H9 (cell line): ENCODE results near the gene C19orf53. TPM values are rescaled to one million over a fixed set of nuclear protein-coding genes. Genes with fewer than 3 reads are reported as not detected.

Source experiments
- DNase-seq: peaks from one replicate; pipeline ENCODE4 v3.0.0-alpha.2; 2017
- H2AFZ ChIP-seq: one replicate; pipeline ENCODE4 v1.6.1; 2013; ENCODE audit warnings: mild to moderate bottlenecking, low read length, control low read depth, moderate library complexity
- H2AK5ac ChIP-seq: 2 replicates; pipeline ENCODE4 v1.6.1; 2013; ENCODE audit warnings: low read length, control low read depth, mixed read lengths; ENCODE audit not compliant: insufficient read length
- H2BK120ac ChIP-seq: one replicate; pipeline ENCODE4 v1.6.1; 2013; ENCODE audit warnings: low read depth, mild to moderate bottlenecking, low read length, control low read depth, inconsistent platforms; ENCODE audit not compliant: poor library complexity, severe bottlenecking
- H2BK12ac ChIP-seq: 2 replicates; pipeline ENCODE4 v1.6.1; 2013; ENCODE audit warnings: low read length, control low read depth, mixed read lengths, low read depth; ENCODE audit not compliant: insufficient read length
- H2BK15ac ChIP-seq: 2 replicates; pipeline ENCODE4 v1.6.1; 2013; ENCODE audit warnings: low read depth, low read length, control low read depth
- H2BK20ac ChIP-seq: one replicate; pipeline ENCODE4 v1.6.1; 2013; ENCODE audit warnings: low read depth, mild to moderate bottlenecking, low read length, control low read depth, inconsistent platforms; ENCODE audit not compliant: poor library complexity, severe bottlenecking
- H2BK5ac ChIP-seq: 2 replicates; pipeline ENCODE4 v1.6.1; 2013; ENCODE audit warnings: low read length, control low read depth, mixed read lengths; ENCODE audit not compliant: insufficient read length
- H3K14ac ChIP-seq: 2 replicates; pipeline ENCODE4 v1.6.1; 2013; ENCODE audit warnings: low read length, control low read depth; ENCODE audit not compliant: insufficient read depth
- H3K18ac ChIP-seq: 2 replicates; pipeline ENCODE4 v1.6.1; 2013; ENCODE audit warnings: low read depth, mild to moderate bottlenecking, mixed read lengths, low read length, control low read depth; ENCODE audit not compliant: insufficient read length
- H3K23ac ChIP-seq: 2 replicates; pipeline ENCODE4 v1.6.1; 2013; ENCODE audit warnings: low read length, control low read depth, mixed read lengths, low read depth; ENCODE audit not compliant: insufficient read length
- H3K23me2 ChIP-seq: 2 replicates; pipeline ENCODE4 v1.6.1; 2013; ENCODE audit warnings: low read depth, mild to moderate bottlenecking, mixed read lengths, low read length, control low read depth; ENCODE audit not compliant: insufficient read length, poor library complexity, severe bottlenecking
- H3K27ac ChIP-seq: 2 replicates; pipeline ENCODE4 v1.5.1; 2013; ENCODE audit warnings: low read length, control low read depth, mixed read lengths, low read depth; ENCODE audit not compliant: insufficient read length
- H3K27me3 ChIP-seq: 2 replicates; pipeline ENCODE4 v1.6.1; 2013; ENCODE audit warnings: low read length, control low read depth, inconsistent platforms; ENCODE audit not compliant: insufficient read depth
- H3K4ac ChIP-seq: 2 replicates; pipeline ENCODE4 v1.6.1; 2013; ENCODE audit warnings: low read depth, mild to moderate bottlenecking, control low read depth, inconsistent platforms, low read length, moderate library complexity
- H3K4me1 ChIP-seq: 2 replicates; pipeline ENCODE4 v1.6.1; 2013; ENCODE audit warnings: low read length, control low read depth, inconsistent platforms; ENCODE audit not compliant: insufficient read depth
- H3K4me2 ChIP-seq: 2 replicates; pipeline ENCODE4 v1.6.1; 2013; ENCODE audit warnings: low read length, control low read depth, mixed read lengths; ENCODE audit not compliant: insufficient read length, insufficient read depth
- H3K56ac ChIP-seq: 2 replicates; pipeline ENCODE4 v1.6.1; 2013; ENCODE audit warnings: low read depth, mild to moderate bottlenecking, mixed read lengths, low read length, control low read depth; ENCODE audit not compliant: insufficient read length
- H3K79me1 ChIP-seq: 2 replicates; pipeline ENCODE4 v1.6.1; 2013; ENCODE audit warnings: low read depth, mild to moderate bottlenecking, moderate library complexity, low read length, control low read depth, inconsistent platforms; ENCODE audit not compliant: insufficient read depth, poor library complexity, severe bottlenecking
- H3K79me2 ChIP-seq: 2 replicates; pipeline ENCODE4 v1.6.1; 2013; ENCODE audit warnings: low read length, control low read depth, inconsistent platforms; ENCODE audit not compliant: insufficient read depth
- H3K9ac ChIP-seq: 2 replicates; pipeline ENCODE4 v1.6.1; 2013; ENCODE audit warnings: low read length, control low read depth, mixed read lengths; ENCODE audit not compliant: insufficient read length; ENCODE audit errors: extremely low read depth
- H3K9me3 ChIP-seq: one replicate; pipeline ENCODE4 v1.6.1; 2013; ENCODE audit warnings: low read depth, low read length, inconsistent platforms; ENCODE audit not compliant: control insufficient read depth
- H3T11ph ChIP-seq: one replicate; pipeline ENCODE4 v1.6.1; 2013; ENCODE audit warnings: mild to moderate bottlenecking, low read length, control low read depth, inconsistent platforms
- H4K20me1 ChIP-seq: one replicate; pipeline ENCODE4 v1.6.1; 2013; ENCODE audit not compliant: control insufficient read depth, insufficient read length, insufficient read depth
- H4K5ac ChIP-seq: 2 replicates; pipeline ENCODE4 v1.6.1; 2013; ENCODE audit warnings: low read depth, mild to moderate bottlenecking, mixed read lengths, low read length, control low read depth; ENCODE audit not compliant: insufficient read length
- H4K8ac ChIP-seq: replicated peaks from 2 replicates; pipeline ENCODE4 v1.6.1; 2013; ENCODE audit warnings: low read length, control low read depth, mixed read lengths, low read depth; ENCODE audit not compliant: insufficient read length
- H4K91ac ChIP-seq: 2 replicates; pipeline ENCODE4 v1.6.1; 2013; ENCODE audit warnings: low read depth, mild to moderate bottlenecking, moderate library complexity, mixed read lengths, low read length, control low read depth; ENCODE audit not compliant: insufficient read length
- H3K27ac Mint-ChIP-seq, 3 experiments: 2 replicates in 2 of 3; 3 replicates in 1 of 3; pipeline ENCODE4 v1.8.0; 2020 to 2021; ENCODE audit warnings: mixed read lengths in 3 of 3, mild to moderate bottlenecking in 1 of 3, moderate library complexity in 1 of 3
- H3K27me3 Mint-ChIP-seq: 2 replicates; pipeline ENCODE4 v1.8.0; 2021; ENCODE audit warnings: low read depth, mild to moderate bottlenecking, moderate library complexity, mixed read lengths
- H3K36me3 Mint-ChIP-seq, 3 experiments: 2 replicates in 2 of 3; 3 replicates in 1 of 3; pipeline ENCODE4 v1.8.0; 2020 to 2021; ENCODE audit warnings: low read depth in 3 of 3, mixed read lengths in 3 of 3; ENCODE audit not compliant: insufficient read depth in 1 of 3
- H3K4me1 Mint-ChIP-seq, 2 experiments: 2 replicates each; pipeline ENCODE4 v1.8.0; 2020; ENCODE audit warnings: mixed read lengths in 2 of 2
- H3K4me3 Mint-ChIP-seq, 2 experiments: 2 replicates in 1 of 2; 3 replicates in 1 of 2; pipeline ENCODE4 v1.8.0; 2020 to 2021; ENCODE audit warnings: mild to moderate bottlenecking in 2 of 2, mixed read lengths in 2 of 2, moderate library complexity in 1 of 2
- H3K9me3 Mint-ChIP-seq, 2 experiments: 2 replicates in 1 of 2; 3 replicates in 1 of 2; pipeline ENCODE4 v1.8.0; 2020; ENCODE audit warnings: mild to moderate bottlenecking in 2 of 2, mixed read lengths in 2 of 2, moderate library complexity in 1 of 2
- CTCF ChIP-seq: fragments of 200-600 bp; sonication (generic); conservative IDR thresholded peaks from 3 replicates; pipeline ENCODE4 v1.8.0; 2021; ENCODE audit warnings: antibody characterized with exemption, mild to moderate bottlenecking
- WGBS: extraction: QIAGEN DNeasy Blood & Tissue Kit; methylation state at CpG from one replicate; pipeline ENCODE4 v1.1.7; 2013; ENCODE audit warnings: missing lambda C conversion rate, low lambda C conversion rate, mixed read lengths; ENCODE audit not compliant: insufficient read length; ENCODE audit errors: extremely low coverage; 5-methylcytosine and 5-hydroxymethylcytosine counted together
- total RNA-seq: library from RNA; stranded (reverse); gene quantifications from 2 replicates; pipeline ENCODE4 v1.2.1, GENCODE V29; 2021

Gene C19orf53
- total RNA-seq, 1 experiment from 2014 or later, result 129 TPM

- WGBS, result no CpG with 5 or more reads among the region's 67 CpGs
- Histone ChIP-seq H2AFZ (no peak within 1 kb of the TSS), H3K9ac (no peak within 1 kb of the TSS), H2AK5ac (no peak within 1 kb of the TSS), H3K23me2 (peaks cover 4% of the 10 kb centered on the region), H3K27me3 (no peaks in the 10 kb centered on the region), H3K4me2 (peak within 1 kb of the TSS; percentile 73), H3T11ph (no peak within 1 kb of the TSS), H2BK15ac (no peak within 1 kb of the TSS), H3K79me2 (no peaks in the 10 kb centered on the region), H3K14ac (no peak within 1 kb of the TSS; the same call in 1 of the 2 replicates), H3K79me1 (no peaks in the 10 kb centered on the region), H3K18ac (no peak within 1 kb of the TSS), H4K91ac (no peak within 1 kb of the TSS), H2BK12ac (no peak within 1 kb of the TSS), H3K4ac (no peak within 1 kb of the TSS), H2BK5ac (no peak within 1 kb of the TSS), H2BK120ac (no peak within 1 kb of the TSS), H3K56ac (no peak within 1 kb of the TSS), H3K27ac (no peak within 1 kb of the TSS), H2BK20ac (no peak within 1 kb of the TSS), H4K5ac (no peak within 1 kb of the TSS), H3K9me3 (no peaks in the 10 kb centered on the region), H4K20me1 (no peaks in the 10 kb centered on the region), H4K8ac (no peak within 1 kb of the TSS), H3K23ac (no peak within 1 kb of the TSS), H3K4me1 (no peaks in the 10 kb centered on the region; the same call in 1 of the 2 replicates)
- H3K36me3 Mint-ChIP-seq, result peaks cover 6 to 33% (median 30%) of the 10 kb centered on the region in 3 experiments; a peak in 6 of 7 replicates
- 0 out of 7 replicates have a peak within 1 kb of the TSS, but pooled peaks of 1 of the 3 experiments have one; percentile 42 for H3K27ac Mint-ChIP-seq
- peaks cover 1% of the 10 kb centered on the region for H3K27me3 Mint-ChIP-seq
- H3K4me1 Mint-ChIP-seq, result peaks cover 6 to 8% of the 10 kb centered on the region in 2 experiments
- no peaks in the 10 kb centered on the region for H3K9me3 Mint-ChIP-seq
- no peak for TF ChIP-seq CTCF
- peak within 1 kb of the TSS; percentile 69 to 84 for H3K4me3 Mint-ChIP-seq
- peak; percentile 48 for DNase-seq
Measured at GRCh38 chr19:13764101-13764807, 10.0 kb upstream of the C19orf53 start, which contains the start of gene MRI1. TSS of gene MRI1 (plus strand) at chr19:13764522. CDS start at chr19:13764589, 67 bp downstream.
